GM18907 (cell line): ENCODE data around the gene C16orf90.
"Not testable (repeated sequence)": the region's sequence is repeated elsewhere in the genome, so short reads cannot be mapped to it uniquely, and the experiment has no call there.

Experiments
- ATAC-seq: cut with Tn5 transposase; IDR thresholded peaks from one replicate; pipeline ENCODE4 v1.9.1; 2021; ENCODE audit warnings: mild to moderate bottlenecking, moderate library complexity; ENCODE audit not compliant: unreplicated experiment

Gene C16orf90

DNA sequence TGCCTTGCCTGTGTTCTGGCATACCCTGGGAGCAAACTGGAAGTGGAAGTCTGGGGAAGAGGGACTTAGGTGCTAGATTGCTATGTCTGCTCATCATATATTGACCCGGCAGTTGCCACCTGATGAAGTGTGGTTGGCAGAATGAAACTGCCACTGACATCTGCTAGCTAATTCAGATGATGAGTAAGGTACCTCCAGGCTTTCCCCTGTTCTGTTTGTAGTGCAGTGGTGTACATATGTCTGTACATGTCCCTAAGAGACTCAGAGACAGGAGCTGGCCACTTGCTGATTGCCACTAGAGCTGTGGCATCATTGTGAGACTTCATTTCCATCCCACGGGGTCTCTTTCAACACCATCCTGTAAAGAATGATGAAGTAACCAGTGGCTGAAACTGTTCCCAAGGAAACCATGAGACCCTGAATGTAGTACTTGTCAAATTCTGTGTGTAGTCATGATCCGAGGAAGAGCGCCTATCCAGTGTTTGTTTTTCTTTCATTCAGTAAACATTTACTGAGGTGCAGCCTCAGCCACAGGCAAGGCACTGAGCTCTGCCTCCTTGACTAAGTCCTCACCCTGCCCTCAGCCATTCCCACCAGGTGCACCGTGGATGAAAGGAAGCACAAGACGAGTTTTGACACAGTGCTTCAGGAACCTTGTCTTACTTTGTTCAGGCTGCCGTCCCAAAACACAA, 18.7 kb upstream of the C16orf90 start:
- ATAC-seq, result no peak

- no peak for ATAC-seq
Observed at GRCh38 chr16:3511286-3512180, 16.2 kb upstream of the C16orf90 start.

DNA sequence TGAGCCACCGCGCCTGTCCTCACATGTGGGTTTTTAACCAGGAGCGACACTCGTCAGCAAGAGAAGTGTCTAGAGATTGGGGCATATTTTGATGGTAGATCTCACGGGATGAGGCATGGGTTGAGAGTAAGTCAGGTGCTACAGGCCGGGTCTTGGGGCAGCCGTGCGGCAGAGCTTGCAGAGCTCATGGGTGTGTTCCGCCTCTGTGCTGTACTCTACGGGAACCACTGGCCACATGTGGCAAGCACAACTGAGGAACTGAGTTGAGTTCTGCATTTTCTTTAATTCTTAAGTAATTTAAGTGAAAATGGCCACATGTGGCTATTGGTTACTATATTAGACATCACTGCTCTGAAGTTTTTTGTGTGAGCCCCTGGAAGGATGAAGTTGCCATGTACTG, 15.1 kb upstream of the C16orf90 start:
- no peak for ATAC-seq

GRCh38 chr16:3509470-3509928, 14.2 kb upstream of the C16orf90 start:
- no peak for ATAC-seq

GRCh38 chr16:3508736-3509135, 13.4 kb upstream of the C16orf90 start:
- no peak for ATAC-seq

DNA sequence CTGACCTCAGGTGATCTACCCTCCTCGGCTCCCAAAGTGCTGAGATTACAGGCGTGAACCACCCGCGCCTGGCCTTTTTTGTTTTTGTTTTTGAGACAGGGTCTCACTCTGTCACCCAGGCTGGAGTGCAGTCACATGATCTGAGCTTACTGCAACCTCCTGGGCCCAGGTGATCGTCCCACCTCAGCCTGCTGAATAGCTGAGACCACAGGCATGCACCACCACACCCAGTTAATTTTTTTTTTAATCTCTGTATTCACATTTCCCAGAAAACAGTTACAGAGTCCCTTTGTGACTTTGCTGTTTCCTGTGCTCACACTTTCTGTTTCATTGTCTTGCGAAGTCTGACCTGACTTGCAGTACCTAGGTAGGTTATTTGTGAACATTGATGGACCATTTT, 8.2 kb upstream of the C16orf90 start:
- no peak for ATAC-seq

GRCh38 chr16:3501783-3502400, 6.6 kb upstream of the C16orf90 start:
- no peak for ATAC-seq

DNA sequence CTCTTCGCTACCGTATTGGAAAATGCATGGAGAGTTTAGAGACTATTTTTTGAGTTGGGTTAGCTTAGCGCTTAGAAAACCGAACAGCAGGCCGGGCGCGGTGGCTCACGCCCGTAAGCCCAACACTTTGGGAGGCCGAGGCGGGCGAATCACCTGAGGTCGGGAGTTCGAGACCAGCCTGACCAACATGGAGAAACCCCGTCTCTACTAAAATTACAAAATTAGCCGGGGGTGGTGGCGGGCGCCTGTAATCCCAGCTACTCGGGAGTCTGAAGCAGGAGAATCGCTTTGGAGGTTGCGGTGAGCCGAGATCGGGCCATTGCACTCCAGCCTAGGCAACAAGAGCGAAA, 6.1 kb upstream of the C16orf90 start:
- not testable (repeated sequence) for ATAC-seq

- ATAC-seq, result no peak
Observed at GRCh38 chr16:3498988-3499387, 3.7 kb upstream of the C16orf90 start.

DNA sequence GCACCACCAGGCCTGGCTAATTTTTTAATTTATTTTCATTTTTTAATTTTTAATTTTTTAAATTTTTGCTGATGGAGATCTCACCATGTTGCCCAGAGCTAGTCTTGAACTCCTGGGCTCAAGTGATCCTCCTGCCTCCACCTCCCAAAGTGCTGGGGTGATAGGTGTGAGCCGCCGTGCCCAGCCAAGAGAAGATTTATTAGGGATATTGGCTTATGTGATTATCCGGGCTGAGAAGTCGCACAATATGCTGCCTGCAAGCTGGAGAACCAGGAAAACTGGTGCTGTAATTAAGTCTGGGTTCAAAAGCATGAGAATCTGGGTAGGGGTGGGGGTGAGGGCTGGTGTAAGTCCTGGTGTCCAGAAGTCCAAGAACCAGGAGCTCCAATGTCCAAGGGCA, 2.5 kb upstream of the C16orf90 start:
- ATAC-seq, result no peak

GRCh38 chr16:3496386-3496785, 1.1 kb upstream of the C16orf90 start:
- no peak for ATAC-seq

DNA sequence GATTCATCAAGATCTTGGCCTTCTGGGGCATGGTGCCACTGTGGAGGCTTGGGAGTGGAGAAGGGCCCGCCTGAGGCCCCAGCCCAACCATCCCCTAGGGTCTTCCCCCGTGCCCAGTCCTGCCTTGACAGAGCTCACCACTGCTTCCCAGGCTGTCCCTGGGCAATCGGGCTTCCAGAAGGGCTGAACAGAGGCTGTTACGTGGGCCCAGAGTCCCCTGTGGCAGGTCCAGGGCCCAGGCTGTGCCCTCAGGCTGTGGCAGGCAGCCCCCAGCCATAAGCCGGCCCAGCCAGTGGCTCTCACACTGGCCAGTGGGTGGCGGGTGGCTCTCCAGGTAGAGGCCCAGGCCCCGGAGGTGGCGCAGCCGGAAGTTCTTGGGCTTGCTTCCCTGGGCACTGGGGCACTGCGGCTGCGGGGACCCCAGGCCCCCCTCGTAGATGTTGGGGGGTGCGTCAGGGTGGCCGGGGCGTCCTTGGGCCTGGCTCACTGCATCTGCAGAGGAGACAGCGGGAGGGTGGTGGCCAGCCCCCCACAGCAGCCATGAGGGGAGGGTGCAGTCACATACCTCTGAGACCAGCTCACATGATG, 809 bp downstream of the C16orf90 start:
- no peak for ATAC-seq

DNA sequence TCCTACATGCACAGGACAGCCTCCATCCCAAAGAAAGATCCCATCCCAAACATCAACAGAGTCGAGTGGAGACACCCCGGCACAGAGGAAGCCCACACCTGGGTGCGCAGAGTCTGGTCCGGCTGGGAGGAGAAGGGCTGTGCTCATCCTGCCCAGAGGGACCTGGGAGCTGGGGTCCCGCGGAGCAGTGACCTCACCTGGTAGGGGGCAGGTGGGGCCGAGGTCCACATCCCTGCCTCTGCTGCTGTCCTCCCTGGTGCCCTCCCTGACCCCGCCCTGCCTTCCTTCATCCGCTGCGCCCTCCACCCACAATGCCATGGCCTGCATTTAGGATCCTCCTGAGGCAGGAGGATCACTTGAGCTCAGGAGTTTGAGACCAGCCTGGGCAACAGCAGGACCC, 2.9 kb downstream of the C16orf90 start:
- no peak for ATAC-seq

- ATAC-seq, result no peak
Observed at GRCh38 chr16:3490911-3491629, 4.2 kb downstream of the C16orf90 start.

GRCh38 chr16:3488801-3489200, 6.5 kb downstream of the C16orf90 start:
- no peak for ATAC-seq

DNA sequence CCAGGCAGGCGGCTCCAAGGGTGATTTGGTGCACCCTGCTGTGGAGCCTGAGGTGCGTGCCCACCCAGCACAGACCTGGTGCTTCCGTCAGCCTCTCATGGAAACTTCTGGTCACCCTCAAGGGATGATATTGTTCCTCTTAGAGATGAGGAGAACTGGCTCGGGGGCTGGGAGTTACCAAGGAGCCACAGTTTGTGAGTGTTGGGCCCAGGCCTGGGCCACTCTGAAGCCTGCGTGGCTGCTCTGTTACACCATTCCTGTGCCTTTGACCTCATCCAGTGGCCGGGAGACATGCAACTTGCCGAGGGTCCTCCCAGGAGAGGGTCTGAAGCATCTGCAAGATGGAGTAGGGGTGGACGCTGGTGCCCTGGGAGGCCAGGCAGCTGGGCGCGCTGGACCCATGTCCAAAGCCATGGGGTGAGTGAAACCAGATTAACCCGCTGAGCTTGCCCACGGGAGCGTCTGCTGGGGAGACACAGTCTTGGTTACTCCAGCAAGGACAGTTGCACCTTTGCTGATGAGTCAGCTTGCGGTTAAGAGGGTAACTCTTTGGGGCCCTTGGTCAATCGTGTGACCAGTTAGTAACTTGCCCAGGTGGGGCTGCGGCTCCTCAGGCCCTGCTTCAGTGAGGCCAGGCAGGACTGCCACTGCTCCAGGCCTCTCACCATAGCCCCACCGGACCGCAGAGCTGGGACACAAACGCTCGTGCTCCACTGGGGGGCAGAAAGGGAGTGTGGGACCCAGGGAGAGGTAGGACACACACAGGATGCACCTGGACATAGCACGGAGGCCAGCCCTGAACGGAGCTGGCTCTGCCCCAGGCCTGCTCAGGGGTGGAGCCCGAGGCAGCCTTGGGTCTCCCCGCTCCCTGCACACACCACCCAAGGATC, 7.5 kb downstream of the C16orf90 start:
- ATAC-seq, result no peak

DNA sequence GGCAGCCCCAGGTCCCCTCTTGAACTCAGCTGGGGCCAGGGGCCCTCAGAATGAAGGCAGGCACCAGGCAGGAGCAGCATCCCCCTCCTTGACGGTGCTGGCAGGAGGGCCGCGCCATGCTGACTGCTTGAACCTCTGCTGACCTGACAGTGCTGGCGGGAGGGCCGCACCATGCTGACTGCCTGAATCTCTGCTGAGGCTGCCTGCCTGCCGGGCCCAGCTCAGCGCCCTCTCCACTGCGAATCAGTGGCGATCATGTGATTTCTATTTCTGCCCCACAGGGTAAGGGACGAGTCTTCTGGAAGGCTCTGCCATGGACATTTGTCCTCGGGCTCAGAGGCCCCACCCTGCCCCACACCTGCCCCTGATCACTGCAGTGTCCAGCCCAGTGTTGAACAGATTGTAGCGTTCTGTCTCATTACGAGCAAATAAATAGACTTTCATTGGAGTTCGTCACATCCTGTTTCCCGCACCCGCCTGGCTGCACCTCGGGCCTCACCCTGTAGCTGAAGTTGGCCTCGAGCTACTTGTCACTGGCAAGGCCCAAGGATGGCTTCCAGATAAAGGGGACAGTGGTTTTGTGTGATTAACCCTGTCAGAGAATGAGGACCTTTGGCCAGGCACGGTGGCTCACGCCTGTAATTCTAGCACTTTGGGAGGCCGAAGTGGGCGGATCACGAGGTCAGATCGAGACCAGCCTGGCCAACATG, 8.6 kb downstream of the C16orf90 start:
- no peak for ATAC-seq

DNA sequence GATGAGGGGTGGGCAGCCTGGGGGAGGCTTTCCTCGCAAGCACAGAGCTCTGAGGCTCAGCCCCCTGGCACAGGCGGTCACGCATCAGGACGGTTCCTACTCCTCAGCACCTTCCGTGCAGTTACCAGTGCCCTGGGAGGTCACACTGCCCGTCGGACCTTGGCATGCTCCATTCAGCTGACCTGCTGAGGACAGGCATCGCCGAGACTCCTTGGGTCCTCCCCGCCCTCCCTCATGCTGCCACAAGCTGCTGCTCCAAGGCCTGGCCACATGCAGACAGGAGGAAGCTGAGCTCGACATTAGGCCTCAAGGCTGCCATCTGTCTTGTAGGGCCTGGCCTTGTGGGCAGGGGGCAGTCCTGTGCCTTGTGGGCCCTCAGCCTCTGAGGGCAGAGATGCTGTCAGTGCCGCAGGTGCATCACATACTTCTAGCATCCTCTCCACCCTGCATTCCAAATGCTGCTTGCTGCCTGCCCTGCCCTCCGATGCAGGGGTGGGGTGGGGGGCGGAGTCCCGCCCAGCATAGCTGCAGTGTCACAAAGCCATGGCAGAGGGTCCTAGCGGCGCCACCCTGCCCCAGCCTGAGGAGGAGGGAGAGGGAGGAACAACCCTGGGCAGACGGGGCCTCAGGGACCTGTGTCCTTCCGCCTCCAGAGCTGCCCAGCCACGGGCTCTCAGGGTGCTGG, 9.3 kb downstream of the C16orf90 start:
- no peak for ATAC-seq
